Stimulated activated CD8-positive, alpha-beta memory T cell treated with anti-CD3 and anti-CD28 coated beads, Interleukin-12 subunit alpha, Interleukin-12 subunit beta, amount 100 ng/mL, for 4 hours (primary cell): ENCODE results near the gene CDYL2.

Experiments used
- DNase-seq: peaks from one replicate; pipeline ENCODE4 v3.0.0-alpha.2; 2020; ENCODE audit warnings: low read depth

Gene CDYL2

DNA sequence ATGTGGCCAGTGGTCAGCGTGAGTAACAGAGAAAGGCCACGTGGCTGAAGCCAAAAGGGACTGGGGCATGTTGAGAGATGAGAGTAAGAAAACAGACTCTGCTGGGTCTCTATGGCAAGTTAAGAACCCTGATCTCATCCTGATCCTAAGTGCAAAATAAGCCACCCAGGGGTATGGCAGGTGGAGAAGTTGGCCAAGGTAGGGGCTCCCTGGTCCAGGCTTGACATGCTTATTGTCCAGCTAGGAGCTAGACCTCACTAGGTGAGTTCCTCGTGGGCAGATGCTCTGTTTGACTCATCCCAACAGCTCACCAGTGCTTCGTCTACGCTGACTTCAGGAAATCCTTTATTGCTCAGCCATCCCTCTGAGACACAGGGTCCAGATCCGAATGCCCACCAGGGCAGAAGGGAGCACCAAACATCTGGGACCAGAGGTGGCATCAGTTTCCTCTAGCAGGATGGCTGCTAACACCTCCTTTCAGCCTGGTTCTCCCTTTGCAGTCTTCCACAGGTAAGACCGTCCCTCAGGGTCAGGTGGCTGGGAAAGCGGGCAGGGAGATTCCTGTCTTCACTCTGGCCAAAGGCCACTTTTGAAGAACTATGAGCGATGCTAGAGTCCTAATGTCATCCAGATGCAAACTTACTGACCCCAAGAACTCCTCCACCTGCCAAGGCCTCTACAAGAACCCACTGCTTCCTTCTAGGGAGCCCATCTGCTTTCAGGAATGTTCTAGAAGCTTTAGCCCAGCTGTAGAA, 99.5 kb downstream of the CDYL2 start:
- DNase-seq = no peak

DNA sequence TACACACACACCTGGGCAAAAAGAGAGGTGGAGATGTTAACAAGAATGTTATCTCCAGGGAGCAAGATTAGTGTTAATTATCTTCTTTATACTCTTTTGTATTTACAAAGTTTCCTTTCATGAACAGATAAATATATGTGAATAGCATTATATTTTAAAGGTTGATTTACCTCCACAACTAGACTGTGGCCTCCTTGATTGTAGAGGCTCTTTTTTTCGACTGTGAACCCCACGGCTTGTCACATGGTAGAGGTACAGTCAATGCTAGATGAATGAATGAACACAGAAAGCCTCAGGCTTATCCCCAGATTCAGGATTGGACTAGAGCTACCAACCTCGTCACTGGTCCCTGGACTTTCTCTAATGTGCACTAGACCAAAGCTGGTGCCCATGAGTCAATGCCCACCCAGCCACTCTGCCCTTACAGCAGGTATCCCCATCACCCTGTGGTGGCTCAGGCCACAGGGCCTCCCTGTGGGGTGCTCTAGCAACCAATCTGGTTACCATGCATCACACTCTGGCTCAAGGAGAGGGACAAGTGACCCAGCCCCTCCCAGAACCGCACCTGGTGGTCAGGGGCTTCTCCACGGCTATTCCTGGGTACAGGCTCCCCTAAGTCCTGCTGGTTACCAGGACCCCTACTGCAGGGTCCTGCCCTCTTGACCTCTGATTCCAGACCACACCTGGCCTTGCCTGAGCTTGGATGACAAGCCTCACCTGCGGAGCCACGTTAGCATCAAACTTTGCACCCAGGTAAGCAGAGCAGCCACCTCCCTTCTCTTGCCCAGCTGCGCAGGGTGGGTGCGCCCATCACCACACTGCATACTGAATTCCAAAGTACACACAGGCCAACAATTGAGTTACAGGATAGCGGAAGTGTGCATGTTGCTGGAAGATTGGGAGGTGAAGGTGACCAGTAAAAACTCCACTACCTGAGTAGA, 101.0 kb downstream of the CDYL2 start:
- DNase-seq = no peak

DNA sequence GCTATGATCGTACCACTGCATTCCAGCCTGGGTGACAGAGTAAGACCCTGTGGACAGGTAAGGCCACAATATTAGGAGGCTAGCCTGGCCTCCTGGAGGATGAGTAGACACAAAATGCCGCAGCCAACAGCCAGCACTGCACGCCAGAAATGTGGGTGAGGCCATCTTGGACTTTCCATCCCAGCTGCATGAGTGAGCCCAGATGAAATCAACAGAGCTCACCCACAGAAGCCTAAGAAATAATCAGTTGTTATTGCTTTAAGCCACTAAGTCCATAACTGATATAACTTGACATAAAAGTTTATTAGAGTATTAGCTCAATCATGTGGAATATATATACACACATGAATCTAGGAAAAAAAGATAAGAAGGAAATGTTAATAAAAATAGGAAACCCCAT, 101.7 kb downstream of the CDYL2 start:
- no peak for DNase-seq

DNA sequence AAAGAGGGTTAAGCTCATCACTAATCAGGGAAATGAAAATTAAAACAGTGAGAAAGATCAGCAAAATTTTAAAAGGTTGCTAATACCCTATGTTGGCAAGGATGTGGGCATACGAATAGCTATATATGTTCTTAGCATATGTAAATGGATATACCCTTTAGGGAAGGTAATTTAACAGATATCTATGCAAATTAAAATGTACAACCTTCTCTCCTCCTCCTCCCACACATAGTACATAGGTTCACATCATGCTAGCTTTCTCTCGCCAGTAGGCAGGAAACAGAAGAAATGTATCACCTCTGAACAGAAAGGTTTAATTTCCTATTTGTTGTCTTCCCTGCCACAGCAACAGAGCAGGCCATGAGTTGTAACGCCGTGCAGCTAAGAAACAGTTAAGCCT, 103.8 kb downstream of the CDYL2 start:
- no peak for DNase-seq

DNA sequence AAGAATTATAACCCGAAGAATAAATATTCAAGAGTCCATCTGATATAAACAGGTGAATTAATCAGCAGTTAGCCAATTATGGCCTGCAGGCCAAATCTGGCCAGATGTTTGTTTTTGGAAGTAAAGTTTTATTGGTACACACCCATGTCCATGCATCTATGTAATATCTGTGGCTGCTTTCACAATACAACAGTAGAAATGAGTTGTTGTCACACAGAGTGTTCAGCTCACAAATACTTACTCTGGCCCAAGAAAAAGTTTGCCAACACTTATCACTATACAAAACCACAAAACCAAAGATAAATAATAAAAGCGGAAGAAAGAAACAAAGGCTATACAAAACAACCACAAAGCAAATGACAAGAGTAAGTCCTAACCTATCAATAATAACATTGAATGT, 109.4 kb downstream of the CDYL2 start:
- no peak for DNase-seq

DNA sequence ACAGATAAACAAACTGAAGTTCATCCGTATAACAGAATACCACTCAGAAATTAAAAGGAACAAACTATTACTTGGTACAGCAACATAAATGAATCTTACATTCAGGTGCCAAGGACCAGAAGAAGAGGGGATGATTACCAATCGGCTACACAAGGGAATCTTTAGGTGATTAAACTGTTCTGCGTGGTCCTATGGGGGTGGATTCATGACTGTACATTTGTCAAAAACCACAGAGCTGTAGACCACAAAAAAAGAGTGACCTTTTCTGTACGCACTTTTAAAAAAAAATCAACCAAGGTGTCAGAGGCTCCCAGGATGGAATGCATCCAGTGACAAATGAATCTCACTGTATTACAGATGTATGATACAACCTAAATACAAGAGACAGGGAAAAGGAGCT, 110.8 kb downstream of the CDYL2 start:
- no peak for DNase-seq

DNA sequence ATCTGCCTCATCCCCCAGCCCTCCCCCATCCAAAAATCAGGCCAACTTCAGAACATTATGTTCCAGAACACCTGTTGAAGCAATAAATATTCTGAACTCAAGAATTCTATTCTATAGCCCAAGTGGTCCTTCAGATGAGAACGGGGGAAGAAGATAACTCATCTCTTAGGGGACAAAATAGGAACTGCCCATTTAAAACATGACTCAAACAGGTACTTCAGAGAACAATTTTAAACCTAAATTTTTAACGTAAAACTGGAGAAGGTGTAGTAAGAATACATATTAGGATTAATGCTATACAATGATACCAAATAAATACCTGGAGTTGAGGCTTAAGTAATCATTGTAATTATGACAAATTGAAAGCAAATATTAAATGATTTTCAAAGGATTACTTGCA, 112.1 kb downstream of the CDYL2 start:
- DNase-seq = no peak

DNA sequence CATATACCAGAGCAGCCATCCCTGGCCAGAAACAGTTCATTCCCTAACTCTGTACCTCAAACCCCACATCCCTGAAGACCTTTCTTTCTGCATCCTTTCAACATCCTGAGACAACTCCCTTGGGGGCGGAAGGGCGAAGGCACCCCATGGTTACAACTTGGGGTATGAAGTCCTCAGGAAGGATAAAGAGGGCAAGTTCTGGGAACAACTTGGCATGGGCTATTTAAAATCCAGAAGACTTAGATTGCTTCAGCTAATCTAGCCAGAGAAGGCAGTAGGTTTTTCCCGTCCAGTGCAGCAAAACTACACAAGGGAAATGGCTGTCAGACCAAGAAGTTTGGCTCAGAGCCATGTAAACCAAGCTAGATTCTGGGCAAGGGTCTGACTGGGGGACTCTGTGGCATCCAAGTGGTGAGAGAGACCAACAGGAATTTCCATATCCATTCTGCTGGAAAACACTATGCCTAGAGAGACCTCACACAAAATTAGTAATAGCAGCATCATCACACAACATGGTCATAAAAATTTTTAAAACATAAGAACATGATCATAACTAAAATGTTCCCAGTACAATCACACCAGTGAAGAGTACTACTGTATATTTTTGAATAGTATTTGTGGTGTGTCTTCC, 113.2 kb downstream of the CDYL2 start:
- no peak for DNase-seq

DNA sequence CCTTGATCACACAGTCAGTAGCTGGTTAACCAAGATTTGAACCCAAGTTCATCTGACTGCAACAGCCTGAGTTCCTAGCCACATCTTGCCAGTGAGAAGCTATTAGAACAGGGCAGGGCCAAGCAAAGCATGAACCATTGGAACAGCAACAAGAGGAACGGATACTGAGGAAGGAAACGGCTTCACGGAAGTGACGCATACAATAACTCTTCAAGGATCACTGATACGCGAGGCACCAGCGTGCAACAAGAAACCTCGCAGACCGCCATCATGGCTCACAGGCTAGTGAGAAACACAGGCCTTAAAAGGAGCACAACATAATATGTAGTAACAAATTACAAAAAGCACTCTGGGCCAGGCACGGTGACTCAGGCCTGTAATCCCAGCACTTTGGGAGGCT, 114.9 kb downstream of the CDYL2 start:
- no peak for DNase-seq

DNA sequence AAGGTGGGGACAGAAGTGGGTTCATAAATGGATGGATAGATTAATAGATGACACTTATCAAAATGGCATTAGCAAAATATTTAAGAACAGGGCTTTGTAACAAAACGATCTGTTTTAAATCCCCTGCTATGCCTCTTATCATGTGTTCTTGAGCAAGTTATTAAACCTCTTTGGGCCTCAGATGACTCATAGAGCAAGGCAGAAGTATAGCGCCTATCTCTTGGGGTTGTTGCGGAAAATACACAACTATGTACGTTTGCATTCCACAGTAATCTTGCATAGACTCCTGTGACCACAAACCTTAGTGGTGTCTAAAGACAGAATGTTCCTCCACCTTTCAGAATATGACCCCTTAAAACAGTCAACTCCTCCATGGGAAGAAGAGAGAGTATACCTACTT, 116.8 kb downstream of the CDYL2 start:
- DNase-seq = no peak

DNA sequence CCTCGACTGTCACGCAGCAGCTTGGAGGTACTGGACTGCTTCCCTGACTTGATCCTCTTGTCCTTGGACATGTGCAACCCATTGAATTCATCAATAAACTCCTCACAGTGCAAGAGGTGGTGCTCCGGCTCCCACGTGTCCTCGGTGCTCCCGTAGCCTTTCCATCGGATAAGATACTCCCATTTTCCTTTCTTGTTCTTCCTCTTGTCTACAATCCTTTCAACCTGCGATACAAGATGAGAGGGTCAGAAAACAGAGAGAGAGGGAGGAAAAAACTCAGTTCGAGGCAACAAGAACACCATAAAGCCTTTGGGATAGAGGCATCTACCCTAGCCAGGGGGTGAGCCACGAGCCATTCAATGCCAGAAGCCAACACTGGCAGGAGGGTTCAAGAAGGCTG, 119.5 kb downstream of the CDYL2 start:
- DNase-seq = no peak

DNA sequence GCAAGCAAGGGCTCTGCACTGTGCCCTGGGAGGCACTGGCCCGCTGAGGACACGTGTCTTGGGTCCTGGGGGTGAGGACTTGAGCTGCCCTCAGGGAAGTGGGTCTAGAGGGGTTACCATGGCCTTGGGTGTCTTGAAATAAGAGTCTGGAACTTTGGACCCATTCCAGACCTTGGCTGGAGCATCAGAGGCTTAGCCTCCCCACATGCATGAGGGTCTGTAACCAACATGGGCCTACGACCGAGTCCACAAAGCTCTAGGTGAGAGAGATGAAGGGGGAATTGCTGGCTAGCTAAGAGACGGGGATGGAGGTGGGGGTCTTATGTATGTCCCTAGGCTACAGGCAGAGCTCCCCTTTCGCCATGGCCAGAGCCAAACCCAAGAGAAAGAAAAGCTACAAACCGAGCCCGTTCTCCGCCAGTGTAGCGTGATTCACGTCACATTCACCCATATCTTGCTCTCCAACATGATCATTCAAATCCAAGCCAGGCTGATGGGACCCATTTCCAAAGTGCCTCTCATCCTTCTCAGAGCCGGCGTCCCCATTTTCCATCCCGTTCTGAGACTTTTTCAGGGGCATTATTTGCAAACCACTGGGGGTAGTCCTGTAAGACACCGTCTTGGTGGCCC, 120.1 kb downstream of the CDYL2 start:
- DNase-seq = no peak

DNA sequence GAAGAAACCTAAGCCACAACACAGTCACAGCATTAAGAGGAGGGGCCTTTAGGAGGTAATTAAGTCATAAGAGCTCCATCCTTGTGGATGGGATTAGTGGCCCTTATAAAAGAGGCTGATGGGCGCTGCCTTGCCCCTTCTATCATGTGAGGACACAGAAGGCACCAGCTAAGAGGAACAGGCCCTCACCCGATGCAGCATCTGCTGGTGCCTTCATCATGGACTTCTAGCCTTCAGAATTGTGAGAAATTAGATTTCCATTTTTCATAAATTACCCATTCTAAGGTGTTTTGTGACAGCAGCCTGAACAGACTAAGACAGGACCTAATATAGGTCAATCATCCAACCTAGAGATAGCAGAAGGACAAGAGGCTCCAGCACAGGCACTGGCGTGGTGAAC, 120.8 kb downstream of the CDYL2 start:
- no peak for DNase-seq

DNA sequence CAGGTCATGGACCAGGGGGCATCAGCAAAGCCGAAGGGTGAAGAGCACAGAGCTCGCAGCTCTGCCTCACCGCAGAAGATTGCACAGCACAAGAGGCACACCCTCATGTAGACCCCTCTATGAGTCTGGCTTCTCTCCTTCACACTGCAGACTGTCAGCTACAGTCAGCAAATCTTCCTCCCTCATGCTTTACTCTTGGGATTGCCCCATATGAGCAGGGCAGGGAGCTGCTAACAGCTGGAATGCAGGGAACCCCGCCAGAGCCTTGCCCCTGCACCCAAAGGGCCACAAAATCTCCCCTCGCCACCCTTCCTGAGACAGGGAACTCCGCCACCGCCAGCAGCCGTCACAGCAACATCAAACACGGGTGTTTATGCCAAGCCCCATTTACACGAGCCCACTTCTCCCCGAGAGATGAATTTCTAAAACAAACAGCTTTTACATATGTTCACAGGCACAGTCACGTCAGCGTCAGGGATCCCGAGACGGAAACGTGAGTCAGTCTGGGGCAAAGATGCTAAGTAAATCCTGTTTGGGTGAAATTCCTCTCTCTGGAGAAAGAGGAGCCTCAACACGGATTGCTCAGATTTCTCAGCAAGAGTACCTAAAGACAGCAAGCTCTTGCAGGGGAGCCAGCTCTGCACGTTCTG, 121.9 kb downstream of the CDYL2 start:
- no peak for DNase-seq

DNA sequence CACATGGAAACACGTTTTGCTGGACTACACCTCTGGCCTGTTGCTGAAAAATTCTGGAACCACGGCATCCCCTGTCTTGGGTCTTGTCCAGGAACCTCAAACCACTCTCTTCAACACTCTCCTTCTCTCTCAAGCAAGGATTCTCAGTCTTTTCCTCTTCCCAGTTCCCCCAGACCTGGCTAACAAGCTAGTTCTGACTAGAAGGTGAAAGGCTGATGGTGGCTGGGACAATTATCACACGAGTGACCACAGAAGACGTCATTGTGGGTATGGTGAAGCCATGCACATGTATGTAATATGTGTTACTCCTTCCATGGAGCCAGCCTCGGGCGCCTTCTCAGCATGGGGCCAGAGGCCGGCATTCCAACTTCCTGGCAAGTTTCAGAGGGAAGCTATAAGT, 123.0 kb downstream of the CDYL2 start:
- no peak for DNase-seq

DNA sequence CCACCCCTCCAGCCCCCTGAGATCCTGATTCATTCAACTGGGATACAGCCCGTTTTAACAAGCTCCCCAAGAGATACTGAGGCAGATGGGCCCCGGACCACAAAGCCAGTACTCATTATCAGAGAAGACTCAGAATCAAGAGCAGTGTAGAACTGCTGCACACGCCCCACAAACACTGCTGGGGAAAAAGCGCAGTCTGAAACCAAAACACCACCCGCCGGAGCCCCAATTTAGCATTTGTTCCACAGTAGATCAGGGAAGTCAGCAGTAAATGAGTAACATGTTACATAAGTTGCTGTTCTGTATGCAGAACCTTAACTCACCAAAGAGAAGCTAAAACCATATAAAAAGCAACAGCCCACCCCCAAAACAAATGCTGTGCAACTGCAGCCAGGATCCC, 123.6 kb downstream of the CDYL2 start:
- no peak for DNase-seq

DNA sequence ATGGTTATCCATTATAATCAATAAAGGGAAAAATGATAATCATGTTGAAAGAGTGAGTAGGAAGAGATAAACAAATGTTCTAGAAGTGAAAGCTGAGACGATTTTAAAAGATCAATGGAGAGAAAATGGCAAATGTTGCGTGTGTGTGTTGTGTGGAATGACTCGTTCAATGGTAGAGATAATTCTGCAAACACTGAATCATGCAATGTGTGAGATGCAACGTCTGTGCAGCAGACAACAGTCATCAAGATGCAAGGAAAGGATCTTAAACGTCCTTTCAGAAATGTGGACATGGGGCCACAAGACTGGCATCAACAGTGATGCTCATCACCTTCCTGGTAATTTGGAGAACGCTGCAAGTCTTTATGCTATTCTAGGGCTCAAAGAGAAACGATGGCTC, 124.4 kb downstream of the CDYL2 start:
- no peak for DNase-seq

DNA sequence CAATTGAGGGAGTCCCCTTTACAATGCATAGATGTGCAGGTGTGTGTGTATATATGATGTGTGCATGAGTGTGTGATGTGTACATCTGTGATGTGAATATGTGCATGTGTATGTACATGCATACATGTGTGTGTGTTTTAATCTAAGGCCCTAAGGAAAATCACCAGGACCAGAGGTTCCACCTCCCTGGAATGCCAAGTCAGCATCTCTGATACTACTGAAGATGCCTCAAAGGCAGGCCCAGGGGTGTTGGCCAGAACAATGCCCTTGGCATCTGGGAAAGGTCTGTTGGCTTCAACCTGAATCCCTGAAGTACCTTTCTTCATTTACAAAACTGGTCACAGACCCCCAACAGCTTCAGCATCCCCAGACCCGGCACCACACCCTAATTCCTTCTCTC, 129.5 kb downstream of the CDYL2 start:
- no peak for DNase-seq

DNA sequence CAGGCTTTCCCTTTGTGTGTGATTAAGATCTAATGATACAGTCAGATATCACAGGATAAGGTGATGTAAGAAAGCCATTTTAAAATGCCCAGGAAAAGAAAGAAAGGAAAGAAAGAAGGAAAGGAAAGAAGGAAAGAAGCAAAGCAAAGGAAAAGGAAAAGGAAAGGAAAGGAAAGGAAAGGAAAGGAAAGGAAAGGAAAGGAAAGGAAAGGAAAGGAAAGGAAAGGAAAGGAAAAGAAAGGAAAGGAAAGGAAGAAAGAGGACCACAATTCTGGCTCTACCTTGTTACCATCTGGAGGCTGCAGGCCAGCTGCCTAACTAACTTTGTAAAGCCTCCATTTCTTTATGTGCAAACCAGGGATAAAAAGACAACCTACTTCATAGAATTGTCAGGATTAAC, 132.0 kb downstream of the CDYL2 start:
- DNase-seq = no peak

DNA sequence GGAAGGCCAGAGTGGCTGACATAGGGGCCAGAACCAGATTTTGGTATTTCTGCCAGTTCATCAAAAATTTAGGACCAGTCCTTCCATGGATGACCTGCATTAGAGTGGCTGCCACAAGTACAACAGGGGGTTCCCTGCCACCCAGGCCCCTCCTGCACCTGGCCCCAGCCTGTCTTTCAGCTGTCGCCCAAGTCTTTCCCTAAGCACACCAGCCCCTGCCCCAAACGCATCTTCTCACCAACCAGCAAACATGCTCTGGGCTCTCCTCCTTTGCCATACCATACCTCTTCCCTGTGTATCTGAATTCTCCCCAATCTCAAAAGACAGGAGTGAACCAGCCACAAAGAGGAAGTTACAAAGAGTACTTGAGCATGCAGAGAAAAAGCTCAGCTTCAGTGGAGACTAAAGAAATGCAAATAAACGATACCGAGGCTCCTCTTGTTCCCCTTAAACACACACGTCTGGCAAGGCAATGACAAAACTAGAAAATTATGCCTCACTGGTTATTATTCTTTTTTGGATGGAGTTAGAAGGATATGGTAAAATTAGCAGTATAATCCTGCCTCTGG, 133.0 kb downstream of the CDYL2 start:
- no peak for DNase-seq

DNA sequence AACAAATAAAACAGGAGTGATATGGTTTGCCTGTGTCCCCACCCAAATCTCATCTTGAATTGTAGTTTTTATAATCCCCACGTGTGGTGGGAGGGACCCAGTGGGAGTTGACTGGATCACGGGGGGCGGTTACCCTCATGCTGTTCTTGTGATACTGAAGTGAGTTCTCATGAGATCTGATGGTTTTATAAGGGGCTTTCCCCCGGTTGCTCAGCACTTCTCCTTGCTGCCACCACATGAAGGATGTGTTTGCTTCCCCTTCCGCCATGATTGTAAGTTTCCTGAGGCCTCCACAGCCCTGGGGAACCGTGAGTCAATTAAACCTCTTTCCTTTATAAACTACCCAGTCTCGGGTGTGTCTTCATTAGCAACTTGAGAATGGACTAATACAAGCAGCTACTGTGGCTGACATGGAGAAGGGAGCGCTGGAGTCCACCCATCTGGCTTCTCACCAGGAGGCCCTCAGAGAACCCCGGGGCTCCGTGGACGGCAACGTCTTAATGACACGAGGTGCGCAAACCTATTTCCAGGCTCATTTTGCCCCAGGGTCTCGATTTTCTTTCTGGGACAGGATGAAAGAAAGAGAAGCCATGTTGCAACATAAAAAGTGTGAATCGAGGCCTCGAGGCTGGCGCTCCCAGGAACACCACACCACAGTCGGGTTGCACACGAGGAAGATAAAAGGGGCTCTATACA, 134.1 kb downstream of the CDYL2 start:
- DNase-seq = no peak
